Pulmonary artery endothelial cell (primary cell): ENCODE results near the gene KRT86. TPM values are rescaled to one million over a fixed set of nuclear protein-coding genes. Genes with fewer than 3 reads are reported as not detected.
A peak's percentile ranks its signal among the peaks of the same experiment; 100 is the strongest.

Source experiments
- DNase-seq: peaks from one replicate; pipeline ENCODE4 v3.0.0-alpha.2; 2011; ENCODE audit warnings: low read depth, low spot score
- total RNA-seq: library from RNA; depleted of rRNA; stranded (reverse); fragments of >200 nt; gene quantifications from 2 replicates; pipeline ENCODE4 v1.2.3, GENCODE V29; 2014

KRT86 gene
- total RNA-seq = 0.07 TPM in 1 of 2 replicates, not detected in the other

DNA sequence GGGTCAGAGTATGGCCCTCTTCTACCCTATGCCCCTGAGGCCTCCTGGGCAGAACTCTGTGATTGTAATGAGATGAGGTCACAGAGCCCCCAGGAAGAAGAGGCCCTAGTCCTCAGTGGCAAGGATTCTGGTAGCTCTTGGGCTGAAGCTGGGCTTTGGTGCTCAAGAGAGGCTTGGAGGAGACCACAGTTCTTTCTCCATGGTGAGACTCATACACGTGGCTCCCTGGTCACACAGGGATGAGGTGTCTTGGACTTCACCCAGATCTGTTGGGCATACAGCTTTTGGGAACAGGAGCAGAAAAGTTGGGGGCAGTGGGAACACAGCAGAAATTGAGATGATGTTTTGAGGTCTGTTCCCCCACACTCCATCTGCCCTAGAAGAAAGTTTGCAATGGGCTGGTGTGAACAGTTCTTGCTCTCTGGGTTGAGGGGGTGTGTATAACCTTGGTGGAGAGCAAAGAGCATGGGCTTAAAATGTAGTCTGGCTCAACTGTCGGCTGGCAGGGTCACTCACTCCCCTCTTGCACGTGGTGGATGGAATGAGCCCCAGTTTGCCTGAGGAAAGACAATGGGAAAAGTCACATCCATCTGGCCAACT, at the start of gene KRT86:
KRT86 (plus strand) TSS at position 125 of the 600 bp plus-strand sequence. CDS start 27,272 bp downstream, outside the sequence.
- no peak for DNase-seq

DNA sequence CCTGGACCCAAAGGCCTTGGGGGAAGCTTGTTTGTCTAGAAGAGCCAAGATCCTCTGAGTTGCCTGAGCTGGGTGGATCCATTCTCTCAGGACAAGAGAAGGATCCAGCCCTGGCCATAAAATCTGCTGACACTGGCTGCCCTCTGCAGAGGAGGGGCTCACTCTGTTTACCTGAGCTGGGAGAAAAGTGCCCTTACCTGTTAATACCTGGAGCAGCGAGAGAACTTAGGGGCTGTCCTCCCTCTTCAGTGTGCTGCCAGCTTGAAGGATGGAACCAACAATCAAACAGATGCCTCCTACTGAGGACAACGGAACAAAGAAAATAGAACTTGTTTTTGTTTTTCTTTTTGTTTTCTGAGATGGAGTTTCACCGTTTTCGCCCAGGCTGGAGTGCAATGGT, 48.7 kb upstream of the KRT86 start:
- no peak for DNase-seq

GRCh38 chr12:52226446-52226845, 48.0 kb upstream of the KRT86 start:
- no peak for DNase-seq

- DNase-seq = no peak
Measured at GRCh38 chr12:52227606-52228166, 46.8 kb upstream of the KRT86 start.

GRCh38 chr12:52228366-52228765, 46.1 kb upstream of the KRT86 start:
- DNase-seq = no peak

- no peak for DNase-seq
Measured at GRCh38 chr12:52228931-52229330, 45.5 kb upstream of the KRT86 start.

GRCh38 chr12:52229836-52230343, 44.6 kb upstream of the KRT86 start:
- DNase-seq = no peak

GRCh38 chr12:52230364-52231281, 43.8 kb upstream of the KRT86 start:
- DNase-seq = peak; percentile 55

GRCh38 chr12:52231305-52232202, 42.9 kb upstream of the KRT86 start:
- no peak for DNase-seq

GRCh38 chr12:52232203-52232673, 42.2 kb upstream of the KRT86 start:
- no peak for DNase-seq

DNA sequence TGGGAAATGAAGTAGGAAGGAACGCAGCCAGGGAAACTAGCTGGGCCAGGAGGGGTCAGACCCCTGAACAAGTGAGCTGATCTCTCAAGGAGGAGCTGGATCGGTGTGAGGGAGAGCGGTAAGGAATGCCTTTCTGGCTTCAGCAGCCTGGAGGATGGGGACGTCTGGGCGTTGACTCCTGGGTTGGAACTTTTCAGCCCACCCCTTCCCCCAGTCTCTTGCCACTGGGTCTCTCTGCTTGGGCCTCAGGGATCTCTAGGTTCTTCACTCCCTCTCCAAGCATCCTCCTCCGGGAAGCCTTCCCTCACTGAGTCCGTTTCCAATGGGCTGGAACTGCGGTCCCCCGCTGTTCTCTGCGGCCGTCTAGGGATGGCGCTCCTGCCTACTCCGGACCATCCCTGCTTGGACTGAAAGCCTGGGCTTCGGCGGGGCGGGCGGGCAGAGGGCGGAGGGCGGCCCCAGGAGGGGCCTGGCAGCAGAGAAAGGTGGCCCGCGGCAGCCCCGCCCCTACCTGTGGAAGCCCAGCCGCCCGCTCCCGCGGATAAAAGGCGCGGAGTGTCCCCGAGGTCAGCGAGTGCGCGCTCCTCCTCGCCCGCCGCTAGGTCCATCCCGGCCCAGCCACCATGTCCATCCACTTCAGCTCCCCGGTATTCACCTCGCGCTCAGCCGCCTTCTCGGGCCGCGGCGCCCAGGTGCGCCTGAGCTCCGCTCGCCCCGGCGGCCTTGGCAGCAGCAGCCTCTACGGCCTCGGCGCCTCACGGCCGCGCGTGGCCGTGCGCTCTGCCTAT, 41.6 kb upstream of the KRT86 start, which contains the start of gene KRT7:
KRT7 (plus strand) TSS at position 570 of the 788 bp plus-strand sequence; CDS start at position 624, 54 bp downstream.
- DNase-seq = no peak

DNA sequence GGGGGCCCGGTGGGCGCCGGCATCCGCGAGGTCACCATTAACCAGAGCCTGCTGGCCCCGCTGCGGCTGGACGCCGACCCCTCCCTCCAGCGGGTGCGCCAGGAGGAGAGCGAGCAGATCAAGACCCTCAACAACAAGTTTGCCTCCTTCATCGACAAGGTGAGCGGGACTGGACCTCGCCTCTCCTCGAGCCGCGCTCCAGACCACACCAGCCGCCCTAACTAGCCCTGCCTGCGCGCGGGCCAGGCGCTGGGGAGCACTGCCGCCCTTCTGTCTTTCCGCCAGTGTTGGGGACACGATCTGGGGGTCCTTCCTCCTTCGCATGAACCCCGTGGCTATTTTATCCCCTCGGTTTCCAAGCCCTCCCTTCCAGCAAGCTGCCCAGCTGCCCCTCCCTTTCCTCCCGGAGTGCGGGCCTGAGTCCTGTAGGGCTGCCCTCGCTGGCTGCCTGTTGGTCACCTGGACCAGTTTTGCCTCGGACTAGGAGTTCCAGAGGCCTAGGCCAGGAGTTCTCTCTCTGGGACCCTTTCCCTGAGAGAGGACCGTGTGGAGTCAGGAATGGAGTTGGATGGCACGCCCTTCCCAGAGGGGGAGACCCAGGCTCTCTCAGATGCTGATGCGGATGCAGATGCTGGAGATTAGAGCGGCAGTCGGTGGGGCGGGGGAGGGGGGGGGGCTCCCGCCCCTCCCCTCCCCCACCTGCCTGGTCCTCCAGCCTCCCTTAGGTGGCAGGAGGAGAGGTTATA, 40.8 kb upstream of the KRT86 start:
- DNase-seq = no peak

- DNase-seq = no peak
Measured at GRCh38 chr12:52234223-52234810, 40.1 kb upstream of the KRT86 start.

GRCh38 chr12:52235001-52235764, 39.3 kb upstream of the KRT86 start:
- DNase-seq = no peak

GRCh38 chr12:52235822-52236361, 38.6 kb upstream of the KRT86 start:
- no peak for DNase-seq

DNA sequence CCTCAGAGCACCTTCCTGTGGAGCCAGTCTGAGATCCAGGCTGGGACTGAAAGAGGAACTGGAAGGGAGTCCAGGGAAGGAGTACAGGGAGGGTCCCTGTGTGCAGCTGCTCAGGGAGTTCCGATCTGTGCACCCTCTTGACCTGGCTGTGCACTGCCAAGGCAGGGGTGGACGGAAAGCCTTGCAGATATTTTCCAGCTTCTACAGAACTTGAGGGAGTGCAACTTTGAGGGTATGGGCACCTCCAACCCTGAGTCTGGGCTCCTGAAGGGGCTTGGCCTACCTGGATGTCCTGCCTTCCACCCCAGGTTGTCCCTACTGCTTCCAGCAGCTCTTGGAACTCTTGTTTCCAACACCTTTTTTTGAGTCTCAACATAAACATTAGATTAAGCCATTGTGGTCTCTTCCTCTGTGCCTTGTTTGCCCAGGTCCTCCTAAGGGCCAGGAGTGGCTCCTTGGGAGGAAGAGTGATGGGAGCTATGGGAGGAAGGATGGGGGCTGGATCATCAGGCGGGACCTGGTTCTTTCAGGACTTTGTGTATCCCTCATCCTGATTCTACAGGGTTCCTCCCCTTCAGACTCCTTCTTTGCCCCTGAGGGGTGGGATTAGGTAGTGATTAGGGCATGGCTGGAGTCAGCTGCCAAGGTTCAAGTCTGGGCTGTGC, 37.9 kb upstream of the KRT86 start:
- no peak for DNase-seq

DNA sequence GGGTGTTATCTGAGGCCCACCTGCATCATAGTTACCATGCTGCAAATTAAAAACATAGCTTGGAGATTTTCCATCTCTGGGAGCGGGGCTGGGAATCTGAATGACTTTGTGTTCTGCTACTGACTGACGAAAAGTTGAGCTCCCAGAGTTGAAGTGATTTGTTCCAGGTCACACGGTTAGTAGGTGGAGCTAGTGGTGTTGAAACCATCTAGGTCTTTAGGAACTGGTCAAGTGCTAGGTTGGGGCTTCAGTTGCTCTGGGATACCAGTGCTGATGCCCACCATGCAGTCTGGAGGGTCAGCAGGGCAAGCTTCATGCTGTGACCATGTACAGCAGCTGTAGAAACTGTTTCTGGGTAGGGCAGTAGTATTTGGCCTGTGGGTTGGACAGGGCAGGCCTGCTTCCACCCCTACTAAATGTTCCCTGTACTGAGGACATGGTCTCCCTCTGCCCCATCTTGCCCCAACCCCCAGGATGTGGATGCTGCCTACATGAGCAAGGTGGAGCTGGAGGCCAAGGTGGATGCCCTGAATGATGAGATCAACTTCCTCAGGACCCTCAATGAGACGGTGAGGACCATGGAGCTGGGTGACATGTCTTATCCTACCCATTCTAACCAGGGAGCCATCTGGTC, 36.1 kb upstream of the KRT86 start:
- no peak for DNase-seq
